Right cardiac atrium (tissue), 5 donors: ENCODE measurements around the gene RBM7. TPM values are rescaled to one million over a fixed set of nuclear protein-coding genes. Genes with fewer than 3 reads are reported as not detected.

Source experiments
- ATAC-seq, 2 donors: fragments of 200-7000 bp; cut with Tn5 transposase; one replicate each; pipeline versions ENCODE4 v1.8.0 to v1.9.1; 2020; ENCODE audit warnings: moderate library complexity in 2 of 2, mild to moderate bottlenecking in 1 of 2
- DNase-seq, 3 donors: peaks; one replicate each; pipeline ENCODE4 v3.0.0-alpha.2; 2020
- H3K27ac ChIP-seq: one replicate; pipeline ENCODE4 v1.5.1; 2013; ENCODE audit warnings: mild to moderate bottlenecking, low read length, control low read depth, moderate library complexity
- H3K27me3 ChIP-seq: one replicate; pipeline ENCODE4 v1.6.1; 2013; ENCODE audit not compliant: control insufficient read depth, insufficient read depth
- H3K4me1 ChIP-seq: one replicate; pipeline ENCODE4 v1.6.1; 2013; ENCODE audit warnings: low read length; ENCODE audit not compliant: control insufficient read depth, insufficient read depth
- H3K4me3 ChIP-seq: one replicate; pipeline ENCODE4 v1.5.1; 2013; ENCODE audit warnings: low read length, control low read depth
- H3K9me3 ChIP-seq: one replicate; pipeline ENCODE4 v1.6.1; 2013; ENCODE audit warnings: low read length; ENCODE audit not compliant: control insufficient read depth
- WGBS: extraction: QIAGEN DNeasy Blood & Tissue Kit; methylation state at CpG from one replicate; pipeline ENCODE4 v1.1.7; 2013; 5-methylcytosine and 5-hydroxymethylcytosine counted together
- intact Hi-C, 4 donors: fragments of 100-400 bp; cut with DNase I; formaldehyde crosslinking; loops; one replicate each; pipeline versions ENCODE4 v1.11.0 to v1.14.0; 2022 to 2023
- polyA plus RNA-seq: library from polyadenylated mRNA; stranded (reverse); fragments of 200-250 nt; gene quantifications from one replicate; pipeline ENCODE4 v1.2.3, GENCODE V29; 2013
- total RNA-seq, 4 donors: library from RNA; stranded (reverse); fragmentation: NEBNext Ultra II Directional; extraction: Animal tissue kit (Norgen Biotek cat#: 25700); gene quantifications; one replicate each; pipeline ENCODE4 v1.2.1, GENCODE V29; 2021
- donor health status: healthy with polysubstance abuse.
- donor health status: DM: no; HTN: yes; CAD: no.
- donor health status: DM: no; HTN: no; CAD: no.
- donor health status: DM: no; HTN: yes; CAD: no; lungs with severe emphysema.
- donor health status: DM: yes; HTN: yes; CAD: no.

Gene RBM7
- total and polyA plus RNA-seq, 5 donors: 7.9 to 24.5 (median 22.1) TPM

DNA sequence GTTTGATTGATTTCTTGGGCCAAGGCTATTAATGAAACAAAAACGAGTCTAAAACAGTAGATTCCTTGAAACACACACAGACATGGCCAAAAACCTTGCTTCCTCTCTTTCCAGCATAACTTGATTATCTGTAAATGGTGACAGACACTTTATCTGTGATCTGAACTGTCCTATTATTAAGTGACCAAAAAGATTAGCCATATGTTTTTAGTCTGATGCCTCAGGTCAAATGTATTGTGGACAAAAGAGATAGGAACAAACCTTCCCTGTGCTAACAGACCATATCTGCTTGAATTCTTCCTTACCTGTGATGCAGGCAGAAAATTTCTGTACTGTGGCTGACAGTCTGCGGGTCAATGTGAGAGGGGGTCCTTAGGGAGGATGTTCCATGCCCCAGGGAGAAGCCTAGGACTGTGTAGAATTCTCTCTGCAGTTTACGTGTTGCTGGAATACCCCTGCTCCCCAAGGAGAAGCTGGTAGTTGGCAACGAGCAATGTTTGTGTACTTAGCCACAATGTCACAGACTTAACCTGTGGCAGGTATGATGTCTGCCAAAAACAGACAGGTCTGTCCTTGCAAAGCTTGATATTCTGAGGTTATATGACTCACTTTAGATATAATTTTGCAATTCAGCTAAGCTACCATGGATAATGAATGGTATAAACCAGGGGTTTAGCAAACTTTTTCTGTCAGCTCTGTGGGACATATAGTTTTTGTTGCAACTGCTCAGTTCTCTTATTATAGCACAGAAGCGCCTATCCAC lies 31.4 kb upstream of the RBM7 start:
- ATAC-seq (no peak), DNase-seq (no peak)
- H3K27me3 ChIP-seq: no peaks in the 10 kb centered on the region
- H3K9me3 ChIP-seq: no peaks in the 10 kb centered on the region
- no peaks in the 10 kb centered on the region for H3K4me1 ChIP-seq
- H3K27ac ChIP-seq: no peak overlapping the region
- intact Hi-C loops: no loop called here
- no peak overlapping the region for H3K4me3 ChIP-seq
- 82% methylated on average over 5 of the region's 5 CpGs for WGBS

DNA sequence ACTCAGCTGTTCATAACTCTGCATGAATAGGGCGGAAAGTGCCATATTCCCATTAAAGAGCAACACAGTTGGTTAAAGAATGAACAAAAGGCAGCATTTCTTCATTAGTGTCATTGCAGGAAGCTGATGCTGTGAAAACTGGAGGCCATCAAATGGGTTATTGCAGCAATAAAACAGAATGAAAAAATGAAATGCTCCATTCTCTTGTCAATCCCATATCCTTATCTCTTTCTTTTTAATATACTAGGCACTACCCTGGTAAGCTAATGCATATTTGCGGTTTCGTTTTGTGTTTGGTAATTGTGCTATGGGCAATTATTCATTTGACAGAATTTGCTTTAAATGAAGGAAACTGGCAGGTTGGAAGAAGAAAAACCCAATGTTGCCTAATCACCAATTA lies 25.4 kb upstream of the RBM7 start:
- Histone ChIP-seq H3K9me3 (no peaks in the 10 kb centered on the region), H3K27ac (no peak overlapping the region), H3K27me3 (no peaks in the 10 kb centered on the region), H3K4me1 (no peaks in the 10 kb centered on the region), H3K4me3 (no peak overlapping the region)
- DNase-seq: no peak
- no peak for ATAC-seq
- intact Hi-C loops: no loop called here
- WGBS: 90% methylated on average over 3 of the region's 3 CpGs

DNA sequence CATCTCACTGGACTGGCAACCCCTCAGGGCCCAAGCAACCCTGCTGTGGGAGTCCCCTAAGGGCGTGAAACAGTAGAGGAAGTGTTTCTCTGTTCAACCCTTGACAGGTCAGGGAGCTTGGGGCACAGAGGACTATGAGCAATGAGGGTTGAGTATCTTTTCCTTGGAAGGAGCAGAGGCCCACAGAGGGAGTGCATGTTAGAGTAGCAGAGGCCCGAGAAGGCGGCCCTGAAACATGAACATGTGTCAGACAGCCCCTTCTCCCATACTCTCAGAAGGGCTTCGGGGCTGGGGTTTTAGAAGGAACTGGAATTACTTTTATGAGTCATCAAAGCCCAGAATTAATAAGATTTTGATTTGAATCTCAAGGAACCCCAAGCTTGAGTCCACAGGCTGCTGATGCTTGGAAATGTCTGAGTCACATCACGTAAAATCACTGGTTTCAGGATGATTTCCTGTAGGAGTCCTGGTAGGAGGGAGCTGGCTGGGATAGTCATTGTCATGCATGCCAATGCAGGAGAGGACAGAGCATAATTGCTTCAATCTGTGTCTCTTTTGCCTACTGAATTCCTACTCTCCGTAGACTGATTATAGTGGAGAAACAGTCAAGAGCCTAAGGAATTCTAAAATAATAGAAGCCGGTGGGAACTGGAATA lies 22.7 kb upstream of the RBM7 start:
- no peaks in the 10 kb centered on the region for H3K4me1 ChIP-seq
- no peak overlapping the region for H3K4me3 ChIP-seq
- DNase-seq: no peak
- H3K9me3 ChIP-seq: no peaks in the 10 kb centered on the region
- intact Hi-C loops: no loop called here
- H3K27ac ChIP-seq: no peak overlapping the region
- H3K27me3 ChIP-seq: no peaks in the 10 kb centered on the region
- WGBS: 88% methylated on average over 7 of the region's 7 CpGs
- ATAC-seq: no peak

DNA sequence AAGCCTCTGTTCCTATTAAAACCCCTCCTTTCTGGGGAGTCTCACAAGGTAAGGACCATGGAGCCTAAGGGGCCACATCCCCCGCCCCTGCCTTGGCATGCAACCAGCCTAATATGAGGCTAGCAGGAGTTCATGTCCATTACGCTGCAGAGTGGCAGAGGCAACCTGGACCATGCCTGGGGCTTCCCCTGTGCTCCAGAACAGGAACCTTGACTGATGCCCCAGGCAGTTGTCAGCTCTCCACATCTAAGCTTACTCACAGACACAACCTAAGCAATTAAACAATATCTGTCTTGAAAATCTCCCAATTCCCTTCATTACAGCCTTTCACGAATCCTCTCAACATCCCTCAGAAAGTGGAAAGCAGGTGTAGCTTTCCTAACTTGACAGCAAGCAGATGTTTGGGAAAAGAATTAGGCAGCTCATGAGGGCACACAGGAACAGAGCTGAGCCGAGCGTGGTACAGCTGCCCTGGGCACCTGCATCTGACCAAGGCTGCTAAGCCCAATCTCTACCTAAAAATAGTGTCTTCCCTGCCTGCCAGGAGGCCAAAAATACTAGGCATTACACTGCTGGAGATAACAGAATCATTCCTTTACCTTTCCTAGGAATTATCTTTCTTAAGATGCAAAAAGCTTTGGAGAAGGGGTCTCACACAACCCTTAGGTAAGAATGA lies 20.9 kb upstream of the RBM7 start:
- H3K27me3 ChIP-seq: no peaks in the 10 kb centered on the region
- DNase-seq (no peak), ATAC-seq (peak in 1 of 2 donors; percentile 33)
- H3K27ac ChIP-seq: no peak overlapping the region
- no peaks in the 10 kb centered on the region for H3K4me1 ChIP-seq
- H3K4me3 ChIP-seq: no peak overlapping the region
- H3K9me3 ChIP-seq: no peaks in the 10 kb centered on the region
- intact Hi-C loops: no loop called here
- 82% methylated on average over 5 of the region's 5 CpGs for WGBS

DNA sequence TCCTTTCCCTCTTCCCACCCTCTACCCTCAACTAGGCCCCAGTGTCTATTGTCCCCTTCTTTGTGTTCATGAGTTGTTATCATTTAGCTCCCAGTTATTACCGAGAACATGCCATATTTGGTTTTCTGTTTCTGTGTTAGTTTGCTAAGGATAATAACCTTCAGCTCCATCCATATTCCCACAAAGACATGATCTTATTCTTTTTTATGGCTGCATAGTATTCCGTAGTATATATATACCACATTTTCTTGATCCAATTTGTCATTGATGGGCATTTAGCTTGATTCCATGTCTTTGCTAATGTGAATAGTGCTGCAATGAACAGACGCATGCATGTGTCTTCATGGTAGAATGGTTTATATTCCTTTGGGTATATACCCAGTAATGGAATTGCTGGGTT lies 18.0 kb upstream of the RBM7 start:
- Histone ChIP-seq H3K4me1 (no peaks in the 10 kb centered on the region), H3K27me3 (no peaks in the 10 kb centered on the region), H3K27ac (no peak overlapping the region), H3K4me3 (no peak overlapping the region), H3K9me3 (no peaks in the 10 kb centered on the region)
- no peak for DNase-seq
- 65% methylated on average over 3 of the region's 3 CpGs for WGBS
- ATAC-seq: no peak
- intact Hi-C loops: no loop called here

DNA sequence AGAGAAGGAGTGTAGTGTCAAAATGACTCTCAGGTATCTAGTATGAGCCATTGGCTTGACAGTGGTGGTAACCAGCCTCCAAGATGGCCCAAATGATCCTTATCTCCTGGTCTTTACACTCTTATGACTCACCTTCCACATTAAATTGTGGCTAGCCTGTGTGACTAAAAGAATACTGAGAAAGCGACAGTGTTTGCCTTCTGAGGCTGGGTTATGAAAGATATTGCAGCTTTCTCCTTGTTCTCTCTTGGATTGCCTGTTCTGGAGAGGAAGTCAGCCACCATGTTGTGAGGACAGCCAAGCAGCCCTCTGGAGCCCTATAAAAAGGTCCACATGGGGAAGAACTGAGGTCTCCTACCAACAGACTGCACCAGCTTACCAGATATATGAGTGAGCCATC lies 16.0 kb upstream of the RBM7 start:
- 95% methylated on average over 1 of the region's 1 CpG for WGBS
- DNase-seq (no peak), ATAC-seq (no peak)
- Histone ChIP-seq H3K4me1 (no peaks in the 10 kb centered on the region), H3K9me3 (no peaks in the 10 kb centered on the region), H3K4me3 (no peak overlapping the region), H3K27me3 (no peaks in the 10 kb centered on the region), H3K27ac (no peak overlapping the region)
- intact Hi-C loops: no loop called here

DNA sequence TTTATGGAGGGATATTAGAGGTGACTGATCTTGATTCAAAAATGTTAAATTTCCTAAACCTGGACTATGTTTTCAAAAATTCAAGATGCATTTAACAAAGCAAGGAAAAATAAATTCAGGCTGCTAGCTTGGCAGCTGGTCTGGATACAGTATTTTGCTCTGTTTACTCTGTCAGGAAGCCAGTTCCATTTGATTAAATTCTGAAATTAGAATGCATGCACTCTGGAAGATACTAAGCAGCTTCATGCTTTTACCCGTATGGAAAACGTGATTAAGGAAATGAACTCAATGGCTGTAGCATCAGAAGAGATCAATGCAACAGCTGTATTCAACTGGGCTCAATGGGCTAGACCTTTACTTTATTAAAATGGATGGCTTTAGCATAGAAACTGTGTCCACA lies 14.3 kb upstream of the RBM7 start:
- DNase-seq (no peak), ATAC-seq (no peak)
- WGBS: 39% methylated on average over 2 of the region's 2 CpGs

DNA sequence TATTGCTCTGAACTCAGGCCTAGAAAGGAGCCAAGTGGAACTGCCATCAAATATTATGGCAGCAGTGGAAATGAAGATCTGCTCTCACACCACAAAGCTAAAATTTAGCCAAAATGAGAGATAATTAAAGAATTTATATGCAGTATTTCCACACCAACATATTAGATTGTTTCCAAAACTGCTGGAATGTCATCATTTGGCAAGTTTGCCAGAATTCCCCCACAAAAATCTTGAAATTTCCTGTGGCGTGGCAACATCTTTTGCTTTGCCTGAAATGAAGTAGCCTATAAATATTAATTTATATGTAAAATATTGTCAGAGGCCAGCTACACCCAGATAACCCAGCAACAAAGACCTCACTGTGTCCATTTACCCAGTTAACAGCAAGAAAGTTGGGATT lies 13.9 kb upstream of the RBM7 start:
- WGBS: 64% methylated on average over 1 of the region's 1 CpG

More for the DNA sequence above, 14.3 kb upstream of the RBM7 start:
- Histone ChIP-seq H3K27ac (no peak overlapping the region), H3K27me3 (no peaks in the 10 kb centered on the region), H3K4me3 (no peak overlapping the region), H3K9me3 (no peaks in the 10 kb centered on the region), H3K4me1 (no peaks in the 10 kb centered on the region)
- intact Hi-C loops: no loop called here

DNA sequence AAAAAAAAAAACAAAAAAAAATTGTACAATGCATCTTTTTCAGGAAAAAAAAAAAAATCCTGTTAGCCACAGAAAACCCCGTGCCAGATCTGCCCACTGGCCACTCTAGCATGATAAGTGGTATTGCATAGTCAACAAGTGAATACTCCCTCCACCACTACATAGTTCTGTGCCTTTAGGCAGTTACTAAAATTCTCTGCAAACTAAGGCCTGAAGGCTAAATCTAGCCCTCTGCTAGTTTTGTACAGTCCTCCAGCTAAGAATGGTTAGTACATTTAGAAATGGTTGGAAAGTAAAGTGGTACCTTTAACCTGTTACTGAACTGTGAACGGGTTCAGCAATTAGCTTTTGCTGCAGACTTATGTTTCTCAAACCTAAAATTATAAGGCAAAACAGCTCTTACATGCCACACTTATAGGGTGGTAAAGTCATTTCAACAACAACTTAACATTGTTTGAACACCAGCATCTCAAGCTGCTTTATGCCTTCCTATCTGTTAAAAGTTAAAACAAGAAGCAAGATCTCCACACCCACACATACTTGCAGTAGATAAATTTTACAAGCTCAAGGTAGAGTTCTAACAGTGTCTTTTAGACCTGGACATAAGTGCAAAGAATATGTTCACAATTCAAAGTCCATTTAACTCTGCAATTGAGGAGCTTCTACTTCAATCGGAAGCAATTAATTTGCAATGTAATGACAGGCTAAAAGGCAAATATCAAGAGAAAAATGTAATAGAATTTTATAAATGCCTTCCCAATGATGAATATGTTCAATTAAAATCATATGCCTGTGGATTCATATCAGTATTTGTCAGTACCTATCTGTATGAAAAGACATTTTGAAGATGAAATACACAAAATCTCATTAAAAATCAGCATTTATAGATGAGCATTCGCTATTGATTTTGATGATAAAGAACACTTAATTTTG lies 7.5 kb upstream of the RBM7 start:
- ATAC-seq (no peak), DNase-seq (no peak)
- H3K27ac ChIP-seq: no peak overlapping the region
- H3K4me1 ChIP-seq: no peaks in the 10 kb centered on the region
- no peak overlapping the region for H3K4me3 ChIP-seq
- WGBS: 82% methylated on average over 4 of the region's 4 CpGs
- no peaks in the 10 kb centered on the region for H3K27me3 ChIP-seq
- intact Hi-C loops: no loop called here
- H3K9me3 ChIP-seq: no peaks in the 10 kb centered on the region

More for the DNA sequence above, 13.9 kb upstream of the RBM7 start:
- Histone ChIP-seq H3K27ac (no peak overlapping the region), H3K9me3 (no peaks in the 10 kb centered on the region), H3K27me3 (no peaks in the 10 kb centered on the region), H3K4me1 (no peaks in the 10 kb centered on the region), H3K4me3 (no peak overlapping the region)
- DNase-seq (no peak), ATAC-seq (no peak)
- intact Hi-C loops: no loop called here

DNA sequence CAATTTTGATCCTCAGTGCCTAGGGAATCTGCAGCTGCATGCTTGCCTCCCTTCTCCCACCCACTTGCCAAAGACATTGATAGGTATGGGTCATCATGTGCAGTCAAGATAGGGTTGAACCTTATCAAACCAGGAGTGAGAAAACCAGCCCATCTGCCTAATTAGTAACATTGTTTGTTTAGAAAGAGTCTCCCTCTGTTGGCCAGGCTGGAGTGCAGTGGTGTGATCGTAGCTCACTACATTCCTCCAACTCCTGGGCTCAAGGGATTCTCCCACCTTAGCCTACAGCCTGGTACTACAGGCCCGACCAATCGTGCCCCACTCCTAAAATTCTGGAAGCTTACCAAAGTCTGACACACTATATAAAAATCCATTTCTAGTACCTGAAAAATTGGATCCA lies 4.7 kb upstream of the RBM7 start:
- H3K9me3 ChIP-seq: no peaks in the 10 kb centered on the region
- no peaks in the 10 kb centered on the region for H3K27me3 ChIP-seq
- H3K4me1 ChIP-seq: no peaks in the 10 kb centered on the region
- 50% methylated on average over 3 of the region's 3 CpGs for WGBS
- DNase-seq (no peak), ATAC-seq (no peak)
- intact Hi-C loops: no loop called here
- no peak overlapping the region for H3K4me3 ChIP-seq
- H3K27ac ChIP-seq: no peak overlapping the region
